ENCODE data around the gene CTCF.

Gene CTCF

DNA sequence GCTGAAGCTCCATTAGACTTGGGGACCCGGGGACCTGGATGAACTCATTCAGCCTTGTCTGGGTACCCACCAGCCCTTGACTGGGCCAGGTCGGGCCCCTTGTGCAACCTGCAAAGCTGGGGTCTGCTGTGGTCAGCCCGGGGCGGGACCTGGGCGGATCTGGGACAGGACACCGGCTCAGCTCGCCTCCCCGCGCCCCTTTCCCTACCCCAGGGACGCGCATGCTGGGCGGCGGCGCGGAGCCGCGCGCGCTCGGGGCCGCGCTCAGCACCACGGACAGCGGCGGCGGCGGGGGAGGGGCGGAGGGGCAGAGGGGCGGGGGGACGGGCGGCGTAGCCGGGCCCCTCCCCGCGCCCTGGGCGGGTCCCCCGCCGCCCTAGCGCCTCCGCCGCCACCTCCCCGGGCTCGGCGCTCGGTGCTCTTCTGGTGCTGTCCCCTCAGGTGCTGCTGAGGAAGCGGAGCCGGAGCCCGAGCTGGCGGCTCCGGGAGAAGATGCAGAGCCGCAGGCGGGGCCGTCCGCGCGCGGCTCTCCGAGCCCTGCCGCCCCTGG, 90.3 kb downstream of the CTCF start:
- no peak for DNase-seq

DNA sequence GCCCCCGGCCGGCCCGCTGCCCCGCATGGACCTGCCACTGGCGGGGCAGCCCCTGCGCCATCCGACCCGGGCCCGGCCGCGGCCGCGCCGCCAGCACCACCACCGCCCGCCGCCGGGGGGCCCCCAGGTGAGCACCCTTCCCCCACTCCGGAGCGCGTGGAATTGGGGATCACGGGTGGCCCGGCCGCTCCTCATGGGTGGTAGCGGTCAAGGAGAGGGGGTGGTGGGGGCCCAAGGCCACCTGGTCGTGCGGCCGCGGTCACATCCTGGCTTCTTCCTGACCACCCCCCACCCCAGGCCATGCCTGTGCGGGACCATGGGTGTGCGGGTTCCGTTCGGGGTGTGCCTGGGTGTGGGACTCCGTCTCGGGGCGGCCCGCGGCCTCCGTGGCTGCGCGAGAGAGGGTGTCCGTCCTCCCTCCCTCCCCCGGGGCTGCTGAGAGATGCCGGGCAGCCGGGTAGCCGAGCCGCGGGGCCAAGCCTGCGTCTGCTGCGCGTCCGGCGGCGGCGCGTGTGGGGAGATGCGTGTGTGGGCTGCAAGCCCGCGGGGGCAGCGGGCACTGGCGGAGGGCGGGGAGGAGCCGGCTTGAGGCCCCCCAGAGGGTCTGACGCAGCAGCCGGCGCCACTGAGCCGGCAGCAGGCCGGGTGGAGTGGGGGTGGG, 90.9 kb downstream of the CTCF start:
- no peak for DNase-seq

DNA sequence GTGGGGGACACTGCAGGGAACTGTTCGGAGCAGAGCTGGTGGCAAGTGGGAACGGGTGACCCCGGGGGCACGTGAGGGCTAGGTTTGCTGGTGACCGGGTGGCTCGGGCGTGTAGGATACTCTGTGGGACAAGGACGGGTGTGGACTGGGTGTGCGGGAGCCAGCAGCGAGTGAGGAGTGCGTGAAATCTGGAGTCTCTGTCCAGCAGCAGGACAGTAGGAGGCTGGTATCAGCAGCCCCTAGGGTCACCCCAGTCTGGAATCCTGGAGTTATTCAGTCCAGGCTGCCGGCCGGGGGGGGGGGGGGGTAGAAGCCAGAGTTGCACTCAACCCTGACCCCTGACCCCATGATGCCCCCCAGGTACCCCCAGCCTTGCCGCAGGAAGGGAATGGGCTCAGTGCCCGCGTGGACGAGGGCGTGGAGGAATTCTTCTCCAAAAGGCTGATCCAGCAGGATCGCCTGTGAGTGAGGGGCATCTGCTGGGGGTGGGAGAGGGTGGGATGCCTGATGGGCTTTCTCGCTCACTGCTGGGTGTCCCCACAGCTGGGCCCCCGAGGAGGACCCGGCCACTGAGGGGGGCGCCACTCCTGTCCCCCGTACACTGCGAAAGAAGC, 91.6 kb downstream of the CTCF start:
- no peak for DNase-seq

GRCh38 chr16:67654403-67654911, 92.1 kb downstream of the CTCF start:
- DNase-seq, result no peak

DNA sequence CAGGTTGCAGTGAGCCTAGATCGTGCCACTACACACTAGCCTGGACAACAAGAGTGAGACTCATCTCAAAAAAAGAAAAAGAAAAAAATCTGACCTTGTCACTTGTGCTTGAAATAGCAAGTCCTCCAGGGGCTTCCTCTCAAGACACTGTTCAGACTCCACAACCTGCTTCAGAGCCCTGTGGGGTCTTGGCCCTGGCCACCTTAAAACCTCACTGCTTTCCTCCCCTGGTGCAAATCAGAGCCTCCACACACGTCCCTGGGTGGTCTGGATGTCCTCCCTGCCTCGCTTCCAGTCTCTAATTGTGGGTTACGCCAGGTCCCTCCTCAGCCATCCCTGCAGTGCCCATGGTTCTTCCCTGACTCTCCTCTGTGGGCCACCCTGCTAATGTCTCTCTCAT, 93.0 kb downstream of the CTCF start:
- no peak for DNase-seq

- DNase-seq, result no peak
These were observed 94.2 kb downstream of the CTCF start for GRCh38 chr16:67656344-67657016.

DNA sequence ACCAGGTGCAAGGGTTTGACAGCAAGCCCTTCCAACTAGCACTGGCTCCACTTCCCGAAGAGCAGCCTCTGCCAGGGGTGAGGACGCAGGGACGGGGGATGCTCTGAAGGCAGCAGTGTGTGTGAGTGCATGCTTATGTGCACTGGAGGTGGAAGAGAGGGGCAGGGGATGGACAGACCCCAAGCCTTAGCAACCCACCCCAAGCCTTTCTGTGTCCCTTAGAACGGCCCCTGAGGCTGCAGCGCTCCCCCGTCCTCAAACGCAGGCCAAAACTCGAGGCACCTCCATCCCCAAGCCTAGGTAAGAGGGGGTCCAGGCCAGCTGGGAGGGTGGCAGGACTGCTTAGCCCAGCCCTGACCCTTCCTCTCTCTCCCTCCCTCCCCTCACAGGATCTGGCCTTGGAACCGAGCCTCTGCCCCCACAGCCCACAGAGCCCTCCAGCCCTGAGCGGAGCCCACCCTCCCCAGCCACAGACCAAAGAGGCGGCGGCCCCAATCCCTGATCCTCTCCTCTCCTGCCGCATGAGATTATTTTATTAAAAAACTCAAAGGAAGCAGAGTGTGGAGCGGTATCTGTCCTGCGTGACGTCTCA, 94.8 kb downstream of the CTCF start:
- no peak for DNase-seq

GRCh38 chr16:67657751-67658518, 95.6 kb downstream of the CTCF start:
- no peak for DNase-seq

- DNase-seq, result no peak
These were observed 96.7 kb downstream of the CTCF start for GRCh38 chr16:67658849-67659674.

GRCh38 chr16:67659675-67660563, 97.6 kb downstream of the CTCF start, which contains the start of gene ACD:
TSS of gene ACD (minus strand) at chr16:67660260. CDS start at chr16:67660220, 40 bp downstream.
- peak; percentile 85 to 96 (median 89) for DNase-seq

DNA sequence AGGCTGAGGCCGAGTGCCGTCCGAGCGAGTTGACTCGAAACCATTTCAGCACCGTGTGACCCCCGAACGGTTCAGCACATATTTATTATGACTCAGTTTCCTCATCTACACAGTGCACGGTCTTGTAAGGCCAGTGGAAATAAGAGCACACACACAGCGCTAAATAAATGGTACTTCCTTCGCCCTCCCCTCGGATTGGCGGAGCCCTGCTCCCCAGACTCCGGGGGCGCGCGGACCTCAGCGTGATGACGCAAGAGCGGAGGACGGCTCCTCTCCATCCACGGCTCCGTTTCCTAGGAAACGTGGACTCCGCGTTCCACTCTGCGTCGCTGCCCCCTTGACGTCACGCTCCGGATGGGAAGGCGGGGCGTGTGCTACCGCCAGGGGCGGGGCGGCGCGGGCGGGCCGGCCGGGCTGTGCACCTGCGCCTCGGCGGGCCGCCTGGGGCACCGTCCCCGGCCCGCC, 98.3 kb downstream of the CTCF start, which contains the start of gene PARD6A:
PARD6A (plus strand) TSS at position 397 of the 465 bp plus-strand sequence. CDS start 79 bp downstream, outside the sequence.
- peak; percentile 90 to 99 (median 94) for DNase-seq

DNA sequence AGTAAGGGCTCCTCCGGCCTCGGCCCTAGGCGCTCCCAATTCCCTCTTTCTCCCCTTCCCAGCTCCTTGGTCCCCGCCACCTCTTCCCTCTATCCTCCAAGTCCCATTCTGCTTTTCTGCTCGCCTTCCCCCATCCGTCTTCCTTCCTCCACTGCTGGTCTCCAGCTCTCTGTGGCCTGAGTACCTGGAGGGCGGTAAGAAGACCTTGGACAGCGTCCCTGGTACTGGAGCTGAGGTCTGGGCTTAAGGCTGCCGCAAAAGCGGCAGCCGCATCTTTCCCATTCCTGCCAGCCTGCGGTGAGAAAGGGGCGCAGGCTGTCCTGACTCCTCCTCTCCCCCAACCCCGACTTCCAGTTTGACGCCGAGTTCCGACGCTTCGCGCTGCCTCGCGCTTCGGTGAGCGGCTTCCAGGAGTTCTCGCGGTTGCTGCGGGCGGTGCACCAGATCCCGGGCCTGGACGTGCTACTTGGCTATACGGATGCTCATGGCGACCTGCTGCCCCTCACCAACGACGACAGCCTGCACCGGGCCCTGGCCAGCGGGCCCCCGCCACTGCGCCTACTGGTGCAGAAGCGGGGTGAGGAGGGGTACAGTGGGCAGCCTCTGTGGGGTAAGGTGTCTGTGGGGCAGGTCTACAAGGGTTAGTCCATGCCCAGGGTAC, 98.9 kb downstream of the CTCF start:
- peak in 1 of 5 donors; percentile 35 for DNase-seq

GRCh38 chr16:67661886-67662652, 99.7 kb downstream of the CTCF start:
- no peak for DNase-seq

DNA sequence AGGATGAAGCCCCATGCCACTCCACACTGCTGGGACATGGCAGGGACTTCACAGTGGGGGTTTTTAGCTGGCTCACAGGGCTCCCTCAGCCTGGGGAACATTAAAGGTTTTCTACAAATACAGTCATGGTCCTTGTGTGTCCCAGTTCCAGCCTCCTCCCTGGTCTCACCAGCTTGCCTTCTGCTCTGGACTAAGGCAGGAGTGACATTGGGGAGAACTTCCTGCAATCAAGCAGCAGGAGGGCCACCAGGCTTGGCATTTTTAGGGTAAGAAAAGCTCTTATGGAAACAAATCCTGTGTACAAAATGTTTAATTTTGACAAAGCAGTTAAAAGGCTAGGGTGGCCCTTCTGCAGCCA, 100.3 kb downstream of the CTCF start:
- no peak for DNase-seq

- DNase-seq, result no peak
These were observed 101.0 kb downstream of the CTCF start for GRCh38 chr16:67663151-67663876.

DNA sequence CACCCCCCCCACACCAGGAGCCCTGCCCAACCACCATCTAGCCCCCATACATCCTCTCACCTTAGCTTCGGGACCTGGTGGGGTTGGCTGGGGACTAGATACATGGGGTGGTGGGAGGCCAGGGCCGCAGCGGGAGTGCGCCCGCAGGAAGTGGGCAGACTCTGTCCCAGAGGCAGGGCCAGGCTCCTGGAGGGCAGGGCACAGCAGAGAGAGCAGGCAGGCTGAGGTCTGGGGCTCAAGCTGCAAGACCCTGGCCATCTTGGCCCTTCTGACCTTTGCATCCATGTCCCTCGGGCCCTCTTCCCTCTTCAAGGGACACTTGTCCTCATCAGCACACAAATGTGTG, 101.5 kb downstream of the CTCF start:
- DNase-seq, result no peak

- DNase-seq, result no peak
These were observed 101.9 kb downstream of the CTCF start for GRCh38 chr16:67664258-67664657.

DNA sequence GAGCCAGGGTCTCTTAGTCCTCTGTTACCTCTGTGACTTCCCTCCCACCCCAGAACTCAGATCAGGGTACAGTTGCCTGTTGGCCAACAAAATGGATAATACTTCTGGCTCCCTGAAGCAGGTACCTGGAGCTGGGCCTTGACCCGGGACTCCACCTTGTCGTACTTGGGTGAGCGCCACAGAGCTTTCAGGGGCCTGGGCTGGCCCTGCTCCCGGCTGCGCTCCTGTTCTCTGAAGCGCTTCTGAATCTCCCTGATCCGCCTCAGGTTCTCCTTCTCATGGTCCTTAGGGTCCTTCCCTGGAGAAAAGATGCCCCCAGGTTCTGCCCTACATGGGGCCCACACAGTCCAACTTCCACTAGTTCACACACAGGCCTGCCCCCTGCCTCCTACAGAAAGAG, 102.5 kb downstream of the CTCF start:
- DNase-seq, result no peak

Data from T-helper 1 cell (primary cell).